Heart right ventricle (tissue), 16 donors: ENCODE measurements around the gene QRICH2. TPM values are rescaled to one million over a fixed set of nuclear protein-coding genes. Genes with fewer than 3 reads are reported as not detected.

ENCODE experiments used
- ATAC-seq, 8 donors: fragments of 200-7000 bp; cut with Tn5 transposase; one replicate each; pipeline ENCODE4 v1.9.1; 2020; ENCODE audit warnings: mild to moderate bottlenecking in 8 of 8, moderate library complexity in 8 of 8, moderate number of reproducible peaks in 1 of 8
- DNase-seq, 2 donors: peaks; one replicate each; pipeline ENCODE4 v3.0.0-alpha.2; 2020
- H3K27ac ChIP-seq, 10 donors: fragments of 200-600 bp; sonication (generic) in 2 of 10; one replicate each; pipeline versions ENCODE4 v1.5.0 to v1.8.0; 2020 to 2022; ENCODE audit warnings: mild to moderate bottlenecking in 3 of 10
- H3K27me3 ChIP-seq, 7 donors: fragments of 200-600 bp; one replicate each; pipeline ENCODE4 v1.8.0; 2021 to 2022; ENCODE audit warnings: mild to moderate bottlenecking in 2 of 7
- H3K36me3 ChIP-seq, 9 donors: fragments of 200-600 bp; sonication (generic) in 1 of 9; one replicate each; pipeline versions ENCODE4 v1.5.0 to v1.8.0; 2020 to 2022; ENCODE audit warnings: mild to moderate bottlenecking in 2 of 9
- H3K4me1 ChIP-seq, 9 donors: fragments of 200-600 bp; sonication (generic) in 1 of 9; one replicate each; pipeline versions ENCODE4 v1.5.0 to v1.8.0; 2020 to 2022; ENCODE audit warnings: mild to moderate bottlenecking in 4 of 9
- H3K4me3 ChIP-seq, 10 donors: fragments of 200-600 bp; sonication (generic) in 2 of 10; one replicate each; pipeline versions ENCODE4 v1.5.0 to v1.8.0; 2020 to 2022; ENCODE audit warnings: mild to moderate bottlenecking in 7 of 10, moderate library complexity in 2 of 10
- H3K9me3 ChIP-seq, 11 donors: fragments of 200-600 bp in 10 of 11; sonication (generic) in 2 of 11; one replicate each; pipeline versions ENCODE4 v1.5.0 to v1.8.0; 2013 to 2022; ENCODE audit warnings: mild to moderate bottlenecking in 2 of 11, control low read depth in 1 of 11, moderate library complexity in 1 of 11
- WGBS, 2 donors: extraction: QIAGEN DNeasy Blood & Tissue Kit; methylation state at CpG; one replicate each; pipeline ENCODE4 v1.1.7; 2013; ENCODE audit warnings: inconsistent platforms in 1 of 2; 5-methylcytosine and 5-hydroxymethylcytosine counted together
- intact Hi-C, 10 donors: fragments of 100-400 bp; cut with DNase I; formaldehyde crosslinking; loops; one replicate each; pipeline versions ENCODE4 v1.11.1 to v1.14.2; 2022
- polyA plus RNA-seq, 2 donors: library from polyadenylated mRNA; stranded (reverse); fragments of 200-250 nt; gene quantifications; one replicate each; pipeline ENCODE4 v1.2.3, GENCODE V29; 2013
- total RNA-seq, 10 donors: library from RNA; stranded (reverse); fragmentation: NEBNext Ultra II Directional in 3 of 10; extraction: Animal tissue kit (Norgen Biotek cat#: 25700) in 3 of 10; gene quantifications; one replicate each; pipeline versions ENCODE4 v1.2.1 to v1.2.4, GENCODE V29; 2021 to 2023
- TF ChIP-seq, protein P1 (sequence below), 9 donors: fragments of 200-600 bp; sonication (generic) in 2 of 9; IDR thresholded peaks; one replicate each; pipeline versions ENCODE4 v1.5.0 to v1.8.0; 2021 to 2022; ENCODE audit warnings: antibody characterized with exemption in 9 of 9, mild to moderate bottlenecking in 5 of 9, moderate library complexity in 1 of 9
- donor health status: Arrhythmogenic right ventricular cardiomyopathy.
- donor health status: ischemic (EF 13 %, LVEDD 7.1; RV severe dilation, severe dysfunction).
- donor health status: healthy with polysubstance abuse.
- donor health status: DM: no; HTN: yes; CAD: no.
- donor health status: DM: no; HTN: no; CAD: no.
- donor health status: ischemic (EF 25% LVEDD 6.9; RV normal size, moderate dysfunction).
- donor health status: ischemic (EF 25% LVEDD 5.7; RV mildly dilated, moderate dysfunction).
- donor health status: healthy.
- donor health status: DM: yes; HTN: yes; CAD: no.
- donor health status: Ischemic cardiomyopathy.
- donor health status: ischemic (EF 35%, LVEDD 5.7; RV mildly dilated, moderate dysfunction).
- donor health status: nonischemic (EF 11% LVEDD 7.7; RV severe dilation, severe dysfunction).
- donor health status: DM: yes; HTN: yes; CAD: no.
- donor health status: PGD.
- donor health status: ischemic (EF 29% LVEDD 5.4; RV normal size, mild dysfunction).
- donor health status: nonischemic (EF 23%, LVEDD 6.1; RV moderate dilation, normal function).

Gene QRICH2
- total and polyA plus RNA-seq, 12 donors = 0.98 to 8.9 (median 2.0) TPM

DNA sequence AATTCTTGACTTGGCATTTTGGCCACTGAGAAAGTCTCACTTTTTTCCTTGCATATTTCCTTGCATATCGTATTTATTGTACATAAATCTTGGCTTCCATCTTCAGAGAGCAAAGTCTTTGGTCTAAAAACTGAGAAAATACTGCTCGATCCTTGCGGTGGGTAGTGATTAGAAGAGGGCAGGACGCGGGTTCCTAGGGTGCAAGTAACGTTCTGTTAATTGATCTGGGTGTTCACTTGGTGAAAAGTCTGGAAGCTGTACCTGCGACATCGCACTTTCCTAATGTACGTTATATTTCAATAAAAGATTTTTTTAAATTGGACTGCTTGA is 43.7 kb downstream of the QRICH2 start:
- H3K4me1 ChIP-seq = peaks cover 20 to 83% (median 55%) of the 10 kb centered on the region in 9 donors
- intact Hi-C loops = loop anchor here in 1 of 10 donors (10.0 kb wide), 1 partner anchor 360 kb away; the partner anchor contains the start of gene MRPL38

DNA sequence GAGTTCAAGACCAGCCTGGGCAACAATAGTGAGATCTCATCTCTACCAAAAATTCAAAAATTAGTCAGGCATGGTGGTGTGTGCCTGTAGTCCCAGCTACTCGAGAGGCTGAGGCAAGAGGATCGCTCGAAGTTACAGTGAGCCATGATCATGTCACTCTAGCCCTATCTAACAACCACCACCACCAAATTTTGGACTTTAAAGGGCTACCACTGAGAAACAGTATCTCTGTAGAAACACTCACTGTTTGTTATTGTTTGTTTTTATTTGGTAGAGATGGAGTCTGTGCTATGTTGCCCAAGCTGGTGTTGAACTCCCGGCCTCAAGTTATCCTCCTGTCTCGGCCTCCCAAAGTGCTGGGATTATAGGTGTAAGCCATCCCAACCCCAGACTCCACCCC is 44.2 kb downstream of the QRICH2 start:
- Histone ChIP-seq H3K9me3 (no peaks in the 10 kb centered on the region), H3K27ac (peak overlapping the region in 6 of 10 donors; percentile 21 to 87 (median 76)), H3K27me3 (no peaks in the 10 kb centered on the region), H3K36me3 (peaks cover 0 to 10% (median 0%) of the 10 kb centered on the region in 9 donors), H3K4me1 (peaks cover 16 to 81% (median 55%) of the 10 kb centered on the region in 9 donors), H3K4me3 (no peak overlapping the region)
- 97 to 98% methylated on average over 5 of the region's 5 CpGs for WGBS, 2 donors
- TF ChIP-seq, protein P1, sequence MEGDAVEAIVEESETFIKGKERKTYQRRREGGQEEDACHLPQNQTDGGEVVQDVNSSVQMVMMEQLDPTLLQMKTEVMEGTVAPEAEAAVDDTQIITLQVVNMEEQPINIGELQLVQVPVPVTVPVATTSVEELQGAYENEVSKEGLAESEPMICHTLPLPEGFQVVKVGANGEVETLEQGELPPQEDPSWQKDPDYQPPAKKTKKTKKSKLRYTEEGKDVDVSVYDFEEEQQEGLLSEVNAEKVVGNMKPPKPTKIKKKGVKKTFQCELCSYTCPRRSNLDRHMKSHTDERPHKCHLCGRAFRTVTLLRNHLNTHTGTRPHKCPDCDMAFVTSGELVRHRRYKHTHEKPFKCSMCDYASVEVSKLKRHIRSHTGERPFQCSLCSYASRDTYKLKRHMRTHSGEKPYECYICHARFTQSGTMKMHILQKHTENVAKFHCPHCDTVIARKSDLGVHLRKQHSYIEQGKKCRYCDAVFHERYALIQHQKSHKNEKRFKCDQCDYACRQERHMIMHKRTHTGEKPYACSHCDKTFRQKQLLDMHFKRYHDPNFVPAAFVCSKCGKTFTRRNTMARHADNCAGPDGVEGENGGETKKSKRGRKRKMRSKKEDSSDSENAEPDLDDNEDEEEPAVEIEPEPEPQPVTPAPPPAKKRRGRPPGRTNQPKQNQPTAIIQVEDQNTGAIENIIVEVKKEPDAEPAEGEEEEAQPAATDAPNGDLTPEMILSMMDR (IDR thresholded peaks at IDR 0.05) = no peak
- DNase-seq (no peak), ATAC-seq (no peak)
- intact Hi-C loops = loop anchor here in 1 of 10 donors (10.0 kb wide), 1 partner anchor 359 kb away; the partner anchor contains the start of gene MRPL38

More for the DNA sequence above, 43.7 kb downstream of the QRICH2 start:
- Histone ChIP-seq H3K4me3 (peak overlapping the region in 6 of 10 donors; percentile 2 to 98 (median 48)), H3K36me3 (peaks cover 0 to 15% (median 0%) of the 10 kb centered on the region in 9 donors), H3K27ac (peak overlapping the region; percentile 5 to 87 (median 64)), H3K27me3 (no peaks in the 10 kb centered on the region), H3K9me3 (no peaks in the 10 kb centered on the region)
- DNase-seq (no peak), ATAC-seq (no peak)
- WGBS, 2 donors = 39 to 45% methylated on average over 9 of the region's 9 CpGs
- TF ChIP-seq, protein P1 (IDR thresholded peaks at IDR 0.05) = no peak

DNA sequence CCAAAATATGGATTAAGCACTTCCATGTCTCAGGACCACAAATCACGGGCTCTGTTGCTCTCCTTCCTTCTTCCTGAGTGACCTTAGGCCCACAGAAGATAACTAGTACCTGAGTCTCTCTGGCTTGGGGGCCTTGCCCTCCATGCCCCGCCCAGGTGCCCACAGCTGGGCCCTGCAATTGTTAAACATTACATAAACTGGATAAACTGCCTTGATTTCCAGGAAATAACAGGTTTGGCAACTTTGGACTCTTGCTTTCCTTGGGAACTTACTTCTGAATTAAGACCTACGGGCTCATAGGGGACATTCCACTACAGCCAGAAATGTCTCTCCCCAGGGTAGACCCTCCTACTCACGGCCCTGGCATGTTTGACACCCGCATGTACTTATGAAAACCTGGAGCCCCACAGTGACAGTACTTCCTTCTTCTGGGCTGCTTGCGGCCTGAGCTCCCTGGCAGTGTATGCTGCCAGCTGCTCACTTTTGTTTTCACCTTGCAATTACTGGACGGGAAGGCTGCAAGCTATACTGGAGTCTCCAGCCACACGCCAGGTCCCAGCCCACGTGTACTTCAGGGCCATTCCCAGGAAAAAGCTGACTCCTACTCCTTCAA is 45.2 kb downstream of the QRICH2 start:
- peak overlapping the region in 7 of 10 donors; percentile 1 to 87 (median 62) for H3K27ac ChIP-seq

DNA sequence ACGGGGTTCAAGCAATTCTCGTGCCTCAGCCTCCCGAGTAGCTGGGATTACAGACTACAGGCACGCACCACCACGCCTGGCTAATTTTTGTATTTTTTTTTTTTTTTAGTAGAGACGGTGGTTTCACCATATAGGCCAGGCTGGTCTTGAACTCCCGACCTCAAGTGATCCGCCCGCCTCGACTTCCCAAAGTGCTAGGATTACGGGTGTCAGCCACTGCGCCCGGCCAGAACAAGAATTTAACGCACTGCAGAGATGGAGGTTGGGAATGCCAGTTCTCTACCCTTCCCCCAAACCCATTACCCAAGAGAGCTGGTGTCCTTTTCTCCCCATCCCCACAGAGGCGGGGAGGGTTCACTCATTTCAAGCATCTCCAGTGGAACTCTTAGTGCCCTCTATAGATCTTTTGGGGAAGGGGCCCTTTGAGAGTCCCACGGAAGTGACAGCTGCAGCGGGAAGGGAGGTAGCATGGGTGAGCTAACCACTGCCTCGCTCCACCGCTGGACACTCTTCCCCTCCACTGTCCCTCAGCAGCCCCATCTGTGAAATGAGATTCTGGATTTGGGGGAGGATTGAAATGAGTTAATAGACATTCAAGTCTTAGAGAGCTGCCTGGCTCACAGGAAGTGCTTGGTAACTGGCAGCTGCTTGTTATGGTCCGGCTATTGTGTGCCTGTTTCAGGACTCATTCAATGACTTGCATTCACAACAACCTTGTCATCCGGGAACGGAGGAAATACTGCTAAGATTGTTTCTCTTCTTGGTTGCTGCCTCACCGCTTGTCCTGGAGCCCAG is 46.5 kb downstream of the QRICH2 start:
- Histone ChIP-seq H3K4me3 (no peak overlapping the region), H3K4me1 (peaks cover under 1 to 58% (median 34%) of the 10 kb centered on the region in 9 donors), H3K36me3 (no peaks in the 10 kb centered on the region), H3K27me3 (no peaks in the 10 kb centered on the region), H3K27ac (peak overlapping the region in 6 of 10 donors; percentile 30 to 87 (median 62)), H3K9me3 (no peaks in the 10 kb centered on the region)
- no peak for ATAC-seq
- intact Hi-C loops = loop anchor here in 1 of 10 donors (10.0 kb wide), 1 partner anchor 357 kb away; the partner anchor contains the start of gene MRPL38
- 82 to 83% methylated on average over 23 of the region's 23 CpGs for WGBS, 2 donors
- TF ChIP-seq, protein P1 (IDR thresholded peaks at IDR 0.05) = no peak
- no peak for DNase-seq

More for the DNA sequence above, 45.2 kb downstream of the QRICH2 start:
- no peaks in the 10 kb centered on the region for H3K27me3 ChIP-seq
- no peak for ATAC-seq
- peaks cover 10 to 70% (median 46%) of the 10 kb centered on the region in 9 donors for H3K4me1 ChIP-seq
- H3K4me3 ChIP-seq = no peak overlapping the region
- intact Hi-C loops = loop anchor here in 1 of 10 donors (10.0 kb wide), 1 partner anchor 358 kb away; the partner anchor contains the start of gene MRPL38
- TF ChIP-seq, protein P1 (IDR thresholded peaks at IDR 0.05) = no peak
- peaks cover 0 to 6% (median 0%) of the 10 kb centered on the region in 9 donors for H3K36me3 ChIP-seq
- H3K9me3 ChIP-seq = no peaks in the 10 kb centered on the region
- DNase-seq = no peak
- WGBS, 2 donors = 72 to 75% methylated on average over 9 of the region's 9 CpGs
